NCI-H2196 (cell line): ENCODE data around the gene EZR.

Experiments
- DNase-seq: peaks from one replicate; lab custom pipeline; 2025; ENCODE audit not compliant: unreplicated experiment; lab: John Stamatoyannopoulos, UW

EZR gene

GRCh38 chr6:158819213-158819976 is at the start of gene EZR:
Gene EZR, minus strand, starts transcription at chr6:158819368. Its CDS starts 1,275 bp downstream, at chr6:158818093.
- peak; percentile 74 for DNase-seq

GRCh38 chr6:158868122-158868480 is 48.9 kb upstream of the EZR start:
- DNase-seq, result no peak

GRCh38 chr6:158867381-158868121 is 48.4 kb upstream of the EZR start:
- no peak for DNase-seq

- no peak for DNase-seq
Observed at GRCh38 chr6:158865769-158866168, 46.6 kb upstream of the EZR start.

- DNase-seq, result no peak
Observed at GRCh38 chr6:158863646-158864045, 44.5 kb upstream of the EZR start.

GRCh38 chr6:158861686-158862381 is 42.7 kb upstream of the EZR start:
- DNase-seq, result peak; percentile 20

GRCh38 chr6:158860279-158860865 is 41.2 kb upstream of the EZR start:
- DNase-seq, result no peak

- no peak for DNase-seq
Observed at GRCh38 chr6:158856261-158856660, 37.1 kb upstream of the EZR start.

GRCh38 chr6:158854214-158855101 is 35.3 kb upstream of the EZR start:
- no peak for DNase-seq

GRCh38 chr6:158853880-158854213 is 34.7 kb upstream of the EZR start:
- DNase-seq, result no peak

GRCh38 chr6:158853072-158853879 is 34.1 kb upstream of the EZR start:
- peak; percentile 30 for DNase-seq

GRCh38 chr6:158852312-158853071 is 33.3 kb upstream of the EZR start:
- no peak for DNase-seq

- DNase-seq, result no peak
Observed at GRCh38 chr6:158850807-158851115, 31.6 kb upstream of the EZR start.

- DNase-seq, result peak; percentile 28
Observed at GRCh38 chr6:158849899-158850806, 31.0 kb upstream of the EZR start.

- DNase-seq, result no peak
Observed at GRCh38 chr6:158848490-158848895, 29.3 kb upstream of the EZR start.

GRCh38 chr6:158847786-158848185 is 28.6 kb upstream of the EZR start:
- DNase-seq, result no peak

GRCh38 chr6:158847012-158847529 is 27.9 kb upstream of the EZR start:
- no peak for DNase-seq
